NCI-H187 (cell line): Measurements from ENCODE around the gene ELOVL3.
"Not testable (repeated sequence)": the region's sequence is repeated elsewhere in the genome, so short reads cannot be mapped to it uniquely, and the experiment has no call there.

Experiments used
- DNase-seq, 2 experiments: peaks; one replicate each; lab custom pipeline; 2025; lab: John Stamatoyannopoulos, UW

The ELOVL3 gene

GRCh38 chr10:102227050-102227449 lies 951 bp downstream of the ELOVL3 start:
- no peak for DNase-seq

DNA sequence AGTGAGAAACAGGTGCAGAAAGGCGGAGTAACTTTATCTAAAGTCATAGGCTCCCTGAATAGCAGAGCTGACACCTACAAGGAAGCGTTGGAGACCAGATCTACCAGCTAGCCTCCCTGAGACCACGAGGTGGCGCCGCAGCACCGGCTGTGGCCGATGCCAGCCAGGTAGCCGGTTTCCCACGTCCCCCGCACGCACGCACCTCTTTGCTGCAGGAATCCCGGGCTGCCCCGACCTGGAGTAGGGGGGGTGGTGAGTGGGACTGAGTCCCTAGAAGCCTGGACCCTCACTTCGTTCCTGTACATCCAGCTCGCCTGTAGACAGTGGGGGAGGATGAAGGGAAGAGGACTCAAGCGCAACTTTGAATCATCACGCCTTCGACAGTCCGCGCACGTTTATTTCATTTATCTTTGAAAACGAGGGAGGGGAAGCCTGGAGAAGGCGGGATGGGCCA lies 3.7 kb downstream of the ELOVL3 start:
- DNase-seq, result peak; percentile 38

DNA sequence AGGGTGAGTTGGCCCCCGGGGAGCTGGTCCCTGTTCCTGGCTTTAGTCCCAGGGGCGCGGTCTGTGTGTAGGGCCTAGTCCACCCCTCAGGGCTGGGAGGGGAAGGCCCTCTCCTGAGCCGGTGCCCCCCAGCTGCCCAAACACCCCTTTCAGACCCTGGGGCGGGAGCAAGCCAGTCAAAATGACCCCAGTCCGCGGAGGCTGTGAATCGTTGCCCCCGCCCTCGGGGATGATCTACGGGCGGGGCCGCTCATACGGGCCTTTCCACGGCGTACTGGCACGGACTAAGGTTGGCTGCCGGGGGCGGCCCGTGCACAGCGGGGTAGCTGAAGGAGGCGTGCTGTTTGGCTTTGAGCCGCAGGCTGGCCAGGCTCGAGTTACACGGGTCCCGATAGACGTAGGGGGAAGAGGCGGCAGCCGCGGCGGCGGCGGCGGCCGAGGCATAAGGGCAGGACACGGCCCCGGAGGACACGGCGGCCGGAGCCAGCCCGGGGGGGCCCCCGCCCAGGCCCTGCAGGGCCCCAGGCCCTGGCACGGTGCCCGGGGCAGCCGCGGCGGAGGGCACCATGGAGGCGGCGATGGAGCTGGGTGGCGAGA lies 4.3 kb downstream of the ELOVL3 start:
- DNase-seq, result peak in 1 of 2 experiments; percentile 8

- no peak for DNase-seq
These were observed 4.8 kb downstream of the ELOVL3 start for GRCh38 chr10:102230861-102231356.

DNA sequence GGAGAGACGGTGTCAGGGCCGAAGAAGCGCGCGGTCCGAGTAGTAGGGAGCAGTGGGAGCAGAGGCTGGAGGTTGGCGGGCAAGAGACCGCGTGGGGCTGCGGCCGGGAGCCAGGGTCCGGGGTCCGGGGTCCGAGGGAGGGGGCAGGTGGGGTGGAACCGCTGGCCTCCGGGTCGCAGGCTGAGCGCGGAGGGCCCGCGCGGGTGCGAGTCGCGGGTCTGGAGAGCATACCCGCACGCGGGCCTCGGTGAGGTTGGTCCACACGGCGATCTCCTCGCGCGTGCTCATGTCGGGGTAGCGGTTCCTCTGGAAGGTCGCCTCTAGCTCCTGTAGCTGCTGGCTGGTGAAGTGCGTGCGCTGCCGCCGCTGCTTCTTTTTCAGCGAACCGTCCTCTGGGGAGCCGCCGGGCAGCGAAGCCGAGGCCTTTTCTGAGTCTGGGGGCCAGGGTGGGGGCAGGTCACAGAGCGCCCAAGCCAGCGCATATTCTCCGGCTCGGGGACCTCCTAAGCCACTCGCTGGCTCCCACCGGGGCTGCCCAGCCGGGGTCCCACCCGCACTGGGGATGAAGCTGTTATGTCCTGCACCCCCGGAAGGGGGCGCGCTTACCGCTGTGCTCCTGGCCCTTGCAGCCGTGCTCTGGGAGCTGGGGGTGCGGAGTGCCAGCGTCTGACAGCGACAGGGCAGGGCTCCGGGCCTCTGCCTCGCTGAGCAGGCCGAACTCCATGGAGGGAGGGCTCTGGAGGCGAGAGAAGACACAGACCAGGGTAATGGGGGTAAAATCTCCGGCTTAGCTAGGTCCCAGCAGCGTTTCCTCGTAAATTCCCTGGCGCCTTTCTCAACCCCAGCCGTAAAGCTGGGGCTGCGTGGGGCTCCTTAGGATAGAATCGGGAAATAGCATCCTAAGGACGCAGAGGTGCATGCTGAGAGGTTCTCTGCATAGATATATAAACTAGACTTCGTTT lies 5.5 kb downstream of the ELOVL3 start:
- DNase-seq, result peak in 1 of 2 experiments; percentile 5

GRCh38 chr10:102233997-102234396 lies 7.9 kb downstream of the ELOVL3 start:
- no peak for DNase-seq

- DNase-seq, result no peak
These were observed 8.9 kb downstream of the ELOVL3 start for GRCh38 chr10:102234888-102235597.

DNA sequence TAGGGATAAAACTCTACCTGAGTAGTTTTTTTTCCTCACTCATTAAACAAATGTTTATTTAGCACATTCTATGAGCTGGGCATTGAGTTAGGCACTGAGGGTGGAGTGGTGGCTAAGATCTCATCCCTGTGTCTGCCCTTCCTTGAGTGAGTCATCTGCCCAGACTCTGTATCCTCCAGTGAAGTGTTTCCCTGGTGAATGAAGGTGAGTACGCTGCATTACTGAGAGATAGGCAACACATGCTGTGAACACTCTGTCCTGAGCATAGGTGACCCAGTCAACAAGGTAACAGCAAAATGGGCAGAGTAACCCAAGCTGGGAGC lies 9.5 kb downstream of the ELOVL3 start:
- DNase-seq, result no peak

DNA sequence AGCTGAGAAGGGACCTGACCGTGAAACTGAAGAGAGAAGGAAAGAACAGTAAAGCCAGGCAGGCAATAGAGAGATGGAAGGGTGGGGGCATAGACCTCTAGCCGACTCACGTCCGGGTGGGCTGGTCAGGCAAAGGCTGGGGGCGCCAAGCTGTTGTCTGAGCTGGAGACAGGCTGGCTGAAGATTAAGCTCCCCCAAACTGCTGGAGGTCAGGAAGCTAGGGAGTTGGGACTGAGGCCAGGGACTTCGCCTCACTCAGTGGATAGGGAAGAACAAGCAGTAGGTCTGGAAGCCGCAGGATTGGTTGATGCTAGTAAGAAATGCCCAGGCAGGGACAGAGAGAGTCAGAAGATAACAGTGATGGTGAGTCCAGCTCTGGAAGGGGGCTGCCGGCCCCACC lies 9.9 kb downstream of the ELOVL3 start:
- DNase-seq, result no peak

GRCh38 chr10:102237711-102238252 lies 11.7 kb downstream of the ELOVL3 start:
- DNase-seq, result no peak

DNA sequence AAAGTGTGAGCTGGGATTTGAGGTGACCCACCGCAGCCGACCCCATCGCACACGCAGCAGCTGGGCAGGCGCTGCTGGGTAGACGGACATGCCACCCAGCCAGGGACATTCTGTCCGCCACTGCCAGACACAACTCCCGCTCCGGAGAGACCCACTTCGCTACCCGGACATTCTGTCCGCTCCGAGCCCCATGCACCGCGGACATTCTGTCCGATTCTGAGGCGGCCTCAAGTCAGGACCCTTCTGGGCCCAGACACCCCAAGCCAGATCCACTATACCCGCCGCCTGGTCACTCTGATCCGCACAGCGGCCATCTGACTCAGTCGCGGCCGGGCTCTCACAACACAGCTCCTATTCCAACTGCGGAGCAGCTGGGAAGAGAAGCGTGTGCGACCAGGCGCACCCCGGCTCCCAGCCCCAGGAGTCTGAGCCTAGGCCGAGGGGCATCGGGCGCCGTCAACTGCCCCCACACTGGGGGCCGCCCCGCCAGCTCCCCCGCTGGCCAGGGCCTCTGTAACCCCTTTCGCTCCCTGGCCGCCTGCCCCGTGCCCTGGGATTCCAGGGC lies 14.4 kb downstream of the ELOVL3 start:
- DNase-seq, result no peak

DNA sequence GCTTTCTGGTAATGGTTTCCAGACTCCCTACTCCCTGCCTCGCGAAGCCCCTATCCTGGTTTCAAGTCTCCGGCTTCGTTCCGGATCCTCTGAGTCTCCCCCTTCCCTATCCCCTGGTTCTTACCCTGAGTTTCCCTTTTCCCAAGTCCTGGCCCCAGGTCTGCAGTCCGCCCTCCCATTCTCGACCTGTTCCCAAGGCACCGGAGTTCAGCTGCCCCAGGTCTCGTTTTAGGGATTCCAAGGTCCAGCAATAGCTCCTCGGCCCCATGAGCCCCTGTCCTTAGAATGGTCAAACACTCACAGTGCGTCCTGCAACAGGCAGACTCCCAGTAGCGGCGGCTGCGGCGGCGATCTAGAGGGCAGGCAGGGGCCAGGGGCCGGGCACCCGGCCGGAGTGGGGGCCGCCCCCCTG lies 14.9 kb downstream of the ELOVL3 start:
- DNase-seq, result no peak

DNA sequence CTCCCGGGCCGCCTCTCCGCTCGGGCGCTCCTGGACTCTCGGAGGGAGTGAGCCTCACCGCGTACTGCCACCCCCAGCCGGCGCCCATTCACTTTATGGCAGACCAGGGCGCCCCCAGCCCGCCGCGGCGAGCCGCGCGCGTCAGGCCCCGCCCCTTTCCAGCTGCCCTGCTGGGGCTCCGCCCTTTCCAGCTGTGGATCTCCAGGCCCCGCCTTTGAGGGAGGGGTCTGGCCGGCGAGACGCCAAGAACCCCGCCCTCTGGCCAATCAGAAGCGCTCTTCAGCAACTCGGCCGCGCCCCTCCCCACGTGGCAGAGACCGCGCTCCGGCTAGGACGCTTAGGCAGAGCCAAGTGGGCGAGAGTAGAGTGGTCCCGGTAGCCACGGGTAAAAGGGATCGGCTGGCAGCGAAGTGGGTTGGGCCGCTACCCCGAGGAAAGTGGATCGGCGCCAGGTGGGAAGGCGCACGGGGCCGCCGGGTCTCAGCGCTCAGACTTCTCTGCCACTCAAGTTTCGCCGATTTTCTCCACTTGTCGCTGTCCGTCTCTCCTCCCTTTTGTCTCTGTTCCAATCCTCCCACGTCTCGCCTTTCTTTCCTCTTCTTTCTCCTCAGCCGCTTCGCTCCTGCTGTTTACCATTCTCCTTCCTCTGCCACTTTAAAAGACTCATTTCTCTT lies 15.5 kb downstream of the ELOVL3 start, which contains the start of gene PITX3:
PITX3 (minus strand) TSS at position 69 of the 674 bp plus-strand sequence. CDS start 9,432 bp downstream, outside the sequence.
- DNase-seq, result peak; percentile 36 to 77

GRCh38 chr10:102242118-102242485 lies 16.0 kb downstream of the ELOVL3 start:
- DNase-seq, result no peak

DNA sequence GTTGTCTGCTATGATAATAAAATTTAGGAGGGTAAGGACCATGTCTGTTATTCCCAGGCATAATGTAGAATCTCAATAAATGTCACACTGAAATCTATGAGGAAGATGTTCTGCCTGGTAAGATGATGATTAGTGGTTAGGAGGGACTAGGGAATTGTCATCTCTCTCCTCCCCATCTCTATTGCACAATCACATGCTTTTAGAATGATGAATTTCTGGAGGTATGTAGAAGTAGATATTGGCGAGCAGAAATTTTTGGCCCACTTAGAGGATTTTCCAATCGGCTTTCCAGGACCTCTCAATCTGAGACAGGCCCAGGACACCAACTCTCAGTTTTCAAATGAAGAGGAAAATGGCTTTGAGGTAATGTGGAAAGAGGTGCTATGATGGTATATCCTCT lies 17.2 kb downstream of the ELOVL3 start:
- no peak for DNase-seq

GRCh38 chr10:102245082-102245931 lies 19.2 kb downstream of the ELOVL3 start, which contains the start of gene GBF1:
Gene GBF1, plus strand, starts transcription at chr10:102245532. Its CDS starts 13,407 bp downstream, at chr10:102258939.
- peak; percentile 81 to 87 for DNase-seq

GRCh38 chr10:102245932-102246251 lies 19.8 kb downstream of the ELOVL3 start:
- no peak for DNase-seq

DNA sequence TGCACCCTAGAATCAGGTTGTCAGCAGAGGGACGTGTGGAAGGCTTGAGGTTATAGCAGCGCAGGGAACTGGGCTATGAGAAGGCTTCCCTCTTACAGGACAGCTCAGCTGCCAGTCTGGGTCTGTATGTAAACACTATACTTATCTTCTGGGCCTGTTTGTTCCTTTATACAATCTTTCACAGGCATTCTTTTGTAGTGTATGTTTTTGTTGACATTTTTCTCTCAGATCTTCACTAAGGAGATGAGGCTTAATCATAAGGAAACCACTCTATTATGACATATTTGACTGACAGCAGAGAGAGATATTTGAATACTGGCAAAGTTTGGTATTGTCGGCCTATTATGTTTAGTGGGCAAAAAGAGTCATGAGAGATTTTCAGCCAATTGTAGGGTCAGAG lies 20.2 kb downstream of the ELOVL3 start:
- no peak for DNase-seq

DNA sequence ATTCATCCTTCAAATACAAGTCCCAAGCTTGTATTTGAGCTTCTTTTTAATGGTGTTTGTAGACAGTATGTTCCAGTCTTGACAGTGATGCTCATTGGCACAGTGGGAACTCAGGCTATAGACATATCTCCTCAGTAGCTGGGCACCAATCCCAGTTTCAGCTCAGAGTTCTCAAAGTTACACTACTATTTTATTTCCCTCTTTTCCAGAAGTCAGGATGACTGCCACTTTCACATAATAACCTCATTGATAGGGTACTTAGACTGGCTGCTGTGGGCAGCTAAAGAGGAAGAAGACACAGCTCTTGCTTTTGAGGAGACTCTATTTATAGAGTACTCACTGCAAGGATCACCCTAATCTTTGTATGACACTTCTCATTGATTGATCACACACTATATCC lies 21.6 kb downstream of the ELOVL3 start:
- DNase-seq, result no peak

DNA sequence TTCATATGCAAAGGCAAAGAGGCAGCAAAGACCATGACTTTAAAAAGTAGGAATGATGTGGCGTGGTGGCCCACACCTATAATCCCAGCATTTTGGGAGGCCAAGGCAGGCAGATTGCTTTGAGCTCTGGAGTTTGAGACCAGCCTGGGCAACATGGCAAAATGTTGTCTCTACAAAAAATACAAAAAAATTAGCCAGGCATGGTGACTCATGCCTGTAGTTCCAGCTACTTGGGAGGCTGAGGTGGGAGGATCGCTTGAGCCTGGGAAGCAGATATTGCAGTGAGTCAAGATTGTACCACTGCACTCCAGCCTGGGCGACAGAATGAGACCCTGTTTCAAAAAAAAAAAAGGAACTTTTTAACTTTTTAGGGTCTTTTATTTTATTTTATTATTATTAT lies 26.4 kb downstream of the ELOVL3 start:
- DNase-seq, result not testable (repeated sequence)
